Measurements from ENCODE around the gene GABRB3.

- TF ChIP-seq CTCF (IDR thresholded peaks at IDR 0.05): no peak
- TF ChIP-seq EZH2 (IDR thresholded peaks at IDR 0.05): no peak
Measured at GRCh38 chr15:26674467-26674866, 98.4 kb downstream of the GABRB3 start.

Measured in neural progenitor cell (in vitro differentiated cells).